ENCODE measurements around the gene CRLF2. TPM values are rescaled to one million over a fixed set of nuclear protein-coding genes. Genes with fewer than 3 reads are reported as not detected.
"Not testable (repeated sequence)": the region's sequence is repeated elsewhere in the genome, so short reads cannot be mapped to it uniquely, and the experiment has no call there.

CRLF2 gene
- total and polyA plus RNA-seq, 8 donors = not detected

- no peak overlapping the region for H3K27ac ChIP-seq
- intact Hi-C loops (cut with DNase I; ENCODE audit: low total_unique reads) = no loop called here
- TF ChIP-seq POLR2A (IDR thresholded peaks at IDR 0.05) (no peak), CTCF (IDR thresholded peaks at IDR 0.05) (no peak)
- H3K4me3 ChIP-seq = no peak overlapping the region
- peaks cover 0 to 24% (median 0%) of the 10 kb centered on the region in 3 donors for H3K27me3 ChIP-seq
- WGBS, 5 donors = 75 to 82% (median 80%) methylated on average over 10 of the region's 10 CpGs
- no peaks in the 10 kb centered on the region for H3K9me3 ChIP-seq
- no peak for DNase-seq
- H3K36me3 ChIP-seq = no peaks in the 10 kb centered on the region
- H3K4me1 ChIP-seq = no peaks in the 10 kb centered on the region
These were observed 50.1 kb downstream of the CRLF2 start for GRCh38 chrX:1162119-1162916.

- H3K4me1 ChIP-seq = no peaks in the 10 kb centered on the region
- peaks cover 0 to 21% (median 0%) of the 10 kb centered on the region in 3 donors for H3K27me3 ChIP-seq
- no peaks in the 10 kb centered on the region for H3K36me3 ChIP-seq
- no peak overlapping the region for H3K27ac ChIP-seq
- no peaks in the 10 kb centered on the region for H3K9me3 ChIP-seq
- no peak for TF ChIP-seq EP300 (IDR thresholded peaks at IDR 0.05)
- no peak for TF ChIP-seq POLR2A (IDR thresholded peaks at IDR 0.05)
- no peak for TF ChIP-seq CTCF (IDR thresholded peaks at IDR 0.05)
- TF ChIP-seq POLR2AphosphoS5 (IDR thresholded peaks at IDR 0.05) = no peak
- H3K4me3 ChIP-seq = no peak overlapping the region
- intact Hi-C loops (cut with DNase I; ENCODE audit: low total_unique reads) = no loop called here
- no peak for DNase-seq
These were observed 52.9 kb downstream of the CRLF2 start for GRCh38 chrX:1159548-1159947.

GRCh38 chrX:1156681-1157455, 55.6 kb downstream of the CRLF2 start:
- H3K9me3 ChIP-seq; DNase-seq; H3K27ac ChIP-seq; H3K36me3 ChIP-seq; H3K4me1 ChIP-seq; H3K27me3 ChIP-seq; intact Hi-C loops (cut with DNase I; ENCODE audit: low total_unique reads); H3K4me3 ChIP-seq: not testable (repeated sequence)
- 82 to 92% (median 85%) methylated on average over 24 of the region's 24 CpGs for WGBS, 5 donors

- Histone ChIP-seq H3K36me3 (no peaks in the 10 kb centered on the region), H3K27me3 (peaks cover 0 to 12% (median 0%) of the 10 kb centered on the region in 3 donors), H3K9me3 (no peaks in the 10 kb centered on the region), H3K27ac (no peak overlapping the region), H3K4me1 (no peaks in the 10 kb centered on the region), H3K4me3 (no peak overlapping the region)
- no peak for DNase-seq
- intact Hi-C loops (cut with DNase I; ENCODE audit: low total_unique reads) = no loop called here
- TF ChIP-seq POLR2A (IDR thresholded peaks at IDR 0.05) (no peak), POLR2AphosphoS5 (IDR thresholded peaks at IDR 0.05) (no peak), EP300 (IDR thresholded peaks at IDR 0.05) (no peak), CTCF (IDR thresholded peaks at IDR 0.05) (no peak)
- 45 to 63% (median 57%) methylated on average over 9 of the region's 9 CpGs for WGBS, 5 donors
These were observed 58.5 kb downstream of the CRLF2 start for GRCh38 chrX:1153940-1154339.

GRCh38 chrX:1152090-1152489, 60.4 kb downstream of the CRLF2 start:
- no peak overlapping the region for H3K4me3 ChIP-seq
- no peak for DNase-seq
- H3K36me3 ChIP-seq = no peaks in the 10 kb centered on the region
- H3K27me3 ChIP-seq = peaks cover 0 to 23% (median 0%) of the 10 kb centered on the region in 3 donors
- no peak overlapping the region for H3K27ac ChIP-seq
- intact Hi-C loops (cut with DNase I; ENCODE audit: low total_unique reads) = no loop called here
- WGBS, 5 donors = 15 to 42% (median 34%) methylated on average over 10 of the region's 10 CpGs
- H3K4me1 ChIP-seq = no peaks in the 10 kb centered on the region
- TF ChIP-seq POLR2AphosphoS5 (IDR thresholded peaks at IDR 0.05) (no peak), EP300 (IDR thresholded peaks at IDR 0.05) (no peak), CTCF (IDR thresholded peaks at IDR 0.05) (no peak), POLR2A (IDR thresholded peaks at IDR 0.05) (no peak)
- H3K9me3 ChIP-seq = peaks cover 0 to 8% (median 0%) of the 10 kb centered on the region in 4 donors
